Right renal pelvis (tissue), 4 donors: ENCODE measurements around the gene AP1G1. TPM values are rescaled to one million over a fixed set of nuclear protein-coding genes. Genes with fewer than 3 reads are reported as not detected.
"Not testable (repeated sequence)": the region's sequence is repeated elsewhere in the genome, so short reads cannot be mapped to it uniquely, and the experiment has no call there.

Experiments
- DNase-seq, 4 donors: peaks; one replicate each; pipeline ENCODE4 v3.0.0-alpha.2; 2013; ENCODE audit warnings: low read depth in 4 of 4, low spot score in 3 of 4, missing footprints in 1 of 4
- polyA plus RNA-seq, 4 donors: library from polyadenylated mRNA; unstranded; fragments of 120-200 nt; gene quantifications; one replicate each; pipeline ENCODE4 v1.2.1, GENCODE V29; 2013; ENCODE audit not compliant: insufficient read length in 4 of 4

Gene AP1G1
- polyA plus RNA-seq, 4 donors: 81.4 to 91.8 (median 87.7) TPM

DNA sequence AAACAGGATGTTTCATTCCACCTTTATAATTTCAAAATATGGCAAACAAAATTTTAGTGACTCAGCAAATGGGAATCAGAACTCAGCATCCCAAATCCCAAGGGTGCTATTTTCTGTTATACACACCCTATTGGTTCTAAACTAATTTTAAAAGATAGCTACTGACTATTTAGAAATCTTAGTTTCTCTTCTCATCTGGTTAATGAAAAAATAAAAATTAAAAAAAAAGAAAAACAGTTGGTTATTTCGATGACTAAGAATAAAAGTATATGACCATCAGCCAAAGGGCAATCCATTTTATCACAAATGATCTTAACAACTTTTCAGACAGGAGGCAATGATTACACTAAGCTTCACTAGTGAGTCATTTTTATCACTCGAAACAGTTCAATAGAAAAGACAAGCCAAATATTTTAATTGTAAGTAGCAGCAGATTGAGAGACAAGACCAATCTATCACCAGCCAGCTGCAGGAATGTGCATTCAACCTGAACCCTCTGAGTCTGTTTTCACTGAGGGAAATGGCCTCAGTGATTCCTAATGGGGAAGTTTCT is 99.3 kb downstream of the AP1G1 start:
- no peak for DNase-seq

DNA sequence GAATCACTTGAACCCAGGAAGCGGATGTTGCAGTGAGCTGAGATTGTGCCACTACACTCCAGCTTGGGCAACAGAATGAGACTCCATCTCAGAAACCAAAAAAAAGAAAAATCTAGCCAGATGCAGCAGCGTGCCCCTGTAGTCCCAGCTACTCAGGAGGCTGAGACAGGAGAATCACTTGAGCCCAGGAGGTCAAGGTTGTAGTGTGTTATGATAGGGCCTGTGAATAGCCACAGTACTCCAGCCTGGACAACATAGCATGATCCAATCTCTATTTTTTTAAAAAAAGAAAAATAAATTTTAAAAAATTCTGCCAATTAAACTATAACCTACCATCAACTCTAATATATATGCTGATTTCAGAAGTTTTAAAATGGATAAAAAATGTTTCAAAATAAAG is 99.9 kb downstream of the AP1G1 start:
- DNase-seq: no peak

DNA sequence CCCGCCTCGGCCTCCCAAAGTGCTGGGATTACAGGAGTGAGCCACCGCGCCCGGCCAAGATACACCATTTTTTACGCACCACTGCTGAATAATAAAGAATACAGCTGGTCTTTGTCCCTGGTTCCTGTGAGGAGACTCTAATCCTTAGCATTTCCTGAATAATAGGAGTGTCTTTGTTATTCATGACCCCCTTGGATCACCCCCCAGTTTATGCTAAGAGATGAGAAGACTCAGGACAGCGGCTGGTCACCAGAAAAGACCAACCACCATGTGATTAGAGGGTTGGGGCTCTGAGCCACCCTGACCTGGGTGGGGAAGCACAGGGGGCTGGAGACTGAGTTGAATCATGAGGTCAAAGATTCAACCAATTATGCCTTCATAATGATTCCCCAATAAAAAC is 101.4 kb downstream of the AP1G1 start:
- no peak for DNase-seq

DNA sequence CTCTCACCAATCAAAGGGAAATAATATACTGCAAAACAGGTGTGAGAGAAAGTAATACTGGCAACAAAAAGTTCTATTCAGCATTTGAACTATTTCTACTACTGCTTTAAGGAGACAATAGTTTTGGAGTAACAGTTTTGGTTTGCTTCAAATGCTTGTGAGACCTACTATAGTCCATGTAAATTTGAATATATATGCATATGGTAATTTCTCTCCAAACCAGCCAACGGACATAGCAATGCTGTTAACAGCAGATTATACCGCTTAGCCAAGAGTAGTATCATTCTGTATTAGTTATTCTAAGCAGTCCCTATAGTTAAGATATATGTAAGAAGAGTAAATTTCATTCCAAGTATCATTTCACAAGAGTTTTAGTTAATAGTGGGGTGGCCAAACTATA is 102.6 kb downstream of the AP1G1 start:
- DNase-seq: no peak

DNA sequence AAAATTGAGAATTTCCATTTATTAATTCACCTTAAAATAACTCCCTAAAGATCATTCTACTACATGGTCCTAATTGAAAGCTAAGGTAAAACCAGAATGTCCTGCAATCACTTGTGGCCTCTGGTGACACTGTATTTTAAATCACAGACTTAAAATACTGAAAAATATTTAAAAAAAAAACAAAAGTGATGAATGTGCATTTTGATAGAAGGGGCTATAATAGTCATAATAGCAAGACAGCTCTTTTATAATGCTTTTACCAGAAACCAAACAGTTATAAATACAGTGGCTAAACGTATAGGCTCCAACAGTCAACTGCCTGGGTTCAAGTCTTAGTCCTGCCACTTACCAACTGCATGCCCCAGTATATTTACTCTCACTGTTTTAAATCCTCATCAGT is 105.3 kb downstream of the AP1G1 start:
- no peak for DNase-seq

DNA sequence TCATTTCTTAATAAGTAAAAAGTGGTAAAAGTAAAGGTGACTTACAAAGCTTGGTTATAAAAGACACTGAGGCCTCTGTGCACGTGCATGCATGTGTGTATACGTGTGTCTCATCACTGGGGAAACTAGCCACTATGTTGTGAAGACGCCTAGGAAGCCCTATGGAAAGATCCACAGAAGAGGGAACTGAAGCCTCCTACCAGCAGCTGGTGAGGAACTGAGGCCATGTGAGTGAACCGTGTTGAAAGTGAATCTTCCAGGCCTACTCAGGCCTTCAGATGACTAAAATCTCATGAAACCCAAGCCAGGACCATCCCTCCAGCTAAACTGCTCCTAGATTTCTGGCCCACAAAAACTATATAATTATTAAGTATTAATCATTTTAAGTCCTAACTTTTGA is 107.8 kb downstream of the AP1G1 start:
- DNase-seq: no peak

DNA sequence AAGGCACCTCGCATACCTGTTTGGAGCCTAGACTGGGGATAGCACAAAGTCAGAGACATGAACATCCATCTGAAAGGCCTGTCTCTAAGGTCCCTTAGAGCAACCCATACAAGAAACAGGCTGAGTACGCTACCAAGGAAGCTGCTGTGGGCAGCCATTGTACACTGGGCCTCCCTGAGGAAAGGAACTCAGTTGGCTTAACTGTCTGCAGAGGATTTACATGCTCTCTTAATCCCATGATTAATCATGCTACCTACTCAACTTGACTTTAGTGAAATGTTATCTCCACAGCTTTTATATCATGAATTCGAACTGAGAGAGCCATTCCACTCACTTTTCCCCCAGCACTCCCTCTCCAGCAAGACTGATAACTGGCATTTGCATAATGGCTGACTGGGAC is 110.1 kb downstream of the AP1G1 start:
- DNase-seq: no peak

DNA sequence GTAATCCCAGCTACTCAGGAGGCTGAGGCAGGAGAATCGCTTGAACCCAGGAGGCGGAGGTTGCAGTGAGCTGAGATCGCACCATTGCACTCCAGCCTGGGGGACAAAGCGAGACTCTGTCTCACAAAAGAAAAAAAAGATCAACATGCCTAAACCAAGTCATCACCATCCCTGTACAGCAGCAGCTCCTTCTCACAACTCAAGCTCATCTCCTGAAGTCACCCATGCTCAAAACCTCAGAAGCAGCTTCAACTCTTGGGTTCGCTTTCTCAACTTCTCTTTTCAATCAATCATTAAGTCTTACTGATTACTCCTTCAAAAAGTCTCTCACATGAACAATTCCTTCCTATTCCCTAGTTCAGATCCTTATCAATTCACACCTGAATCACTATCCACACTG is 115.5 kb downstream of the AP1G1 start:
- no peak for DNase-seq

DNA sequence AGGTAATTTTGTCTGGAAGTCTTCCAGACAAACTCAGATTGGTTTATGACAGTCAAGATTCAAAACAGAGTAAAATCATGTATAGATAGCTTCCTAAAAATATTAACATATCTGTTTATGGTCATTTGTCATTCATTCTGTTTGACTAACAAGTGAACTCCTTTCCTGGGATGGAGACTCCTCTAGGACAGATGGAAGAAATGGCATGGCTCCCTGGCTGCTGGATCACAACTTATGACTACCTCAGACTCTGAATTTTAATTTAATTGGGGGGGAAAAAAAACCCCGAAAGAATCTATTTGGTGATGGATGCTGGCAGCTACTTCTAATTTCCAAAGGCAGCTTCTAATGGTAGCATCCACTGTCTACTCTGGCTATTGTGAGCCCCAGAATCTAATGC is 118.7 kb downstream of the AP1G1 start:
- DNase-seq: no peak

DNA sequence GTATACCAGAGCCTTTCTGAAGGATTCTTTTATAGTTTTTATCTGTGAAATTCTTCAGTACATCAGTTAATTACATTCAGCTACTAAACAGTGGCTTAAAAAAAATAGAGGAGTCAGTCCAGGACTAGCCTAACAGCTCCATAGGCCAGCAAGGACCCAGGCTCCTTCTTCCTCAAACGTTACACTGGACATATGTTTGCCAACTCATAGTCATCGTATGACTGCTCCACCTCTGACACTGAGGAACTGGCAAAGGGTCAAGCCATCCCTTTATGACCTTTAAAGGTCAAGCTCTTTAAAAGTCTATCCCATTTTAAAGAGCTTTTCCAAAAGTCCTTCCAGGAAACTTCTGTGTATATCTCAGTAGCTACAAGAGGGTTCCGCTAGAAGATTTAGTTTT is 120.8 kb downstream of the AP1G1 start:
- DNase-seq: no peak

DNA sequence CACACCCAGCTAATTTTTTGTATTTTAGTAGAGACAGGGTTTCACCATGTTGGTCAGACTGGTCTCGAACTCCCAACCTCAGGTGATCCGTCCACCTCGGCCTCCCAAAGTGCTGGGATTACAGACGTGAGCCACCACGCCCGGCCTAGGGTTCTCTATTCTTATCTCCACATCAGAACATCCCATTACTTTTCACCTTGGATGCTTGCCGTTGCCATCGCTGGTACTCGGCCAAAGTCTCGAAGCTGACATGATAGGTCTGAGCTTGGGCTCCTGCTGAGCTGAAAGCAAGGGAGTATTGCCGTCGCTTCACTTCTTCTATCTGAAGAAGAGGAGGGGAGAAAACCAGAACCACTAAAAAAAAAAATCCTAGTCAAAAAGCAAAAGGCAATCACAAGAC is 124.4 kb downstream of the AP1G1 start:
- not testable (repeated sequence) for DNase-seq

DNA sequence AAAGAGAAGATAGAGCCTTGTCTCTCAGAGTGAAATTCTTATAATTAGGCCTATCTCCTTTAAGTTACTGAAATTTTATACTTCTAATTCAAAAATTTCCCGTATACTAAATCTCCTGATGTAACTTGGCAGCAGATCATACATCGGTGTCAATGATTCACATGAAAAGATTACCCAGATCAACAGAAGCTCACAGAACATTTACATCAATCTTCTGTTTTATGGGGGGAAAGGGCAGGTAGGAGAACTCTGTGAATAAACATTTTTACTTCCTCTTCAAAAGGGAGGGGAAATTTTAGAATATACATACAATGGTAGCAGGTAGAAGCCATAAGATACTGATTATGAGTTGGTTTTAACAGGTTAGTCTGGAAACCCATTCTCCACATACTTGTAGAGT is 127.3 kb downstream of the AP1G1 start:
- DNase-seq: no peak

Other genes starting within 250 kb of the AP1G1 start
- under 1 TPM; 0.06 to 0.17 (median 0.10) TPM for gene TAT, start 231.7 kb downstream of the AP1G1 start, polyA plus RNA-seq
- gene MARVELD3, start 182.7 kb downstream of the AP1G1 start, polyA plus RNA-seq: 10 to 100 TPM; 13.2 to 15.9 (median 15.0) TPM
- 1 to 10 TPM; 7.2 to 10.0 (median 8.7) TPM for gene PHLPP2, start 84.1 kb downstream of the AP1G1 start, polyA plus RNA-seq
- gene ATXN1L, start 37.1 kb upstream of the AP1G1 start, polyA plus RNA-seq: 10 to 100 TPM; 36.5 to 38.7 (median 38.4) TPM
- 10 to 100 TPM; 20.2 to 27.0 (median 22.5) TPM for gene ZNF821, start 75.3 kb upstream of the AP1G1 start, polyA plus RNA-seq
- 100 to 1,000 TPM; 253 to 320 (median 290) TPM for gene IST1, start 86.7 kb upstream of the AP1G1 start, polyA plus RNA-seq
- under 1 TPM; 0.06 to 0.13 (median 0.09) TPM for gene PKD1L3, start 191.6 kb upstream of the AP1G1 start, polyA plus RNA-seq
- gene DHODH, start 199.9 kb upstream of the AP1G1 start, polyA plus RNA-seq: 10 to 100 TPM; 13.0 to 15.2 (median 14.2) TPM
- 1 to 10 TPM in 1 of 4 donors, under 1 TPM in 3; 0.37 to 1.3 (median 0.56) TPM for gene HP, start 245.7 kb upstream of the AP1G1 start, polyA plus RNA-seq